K562 (cell line): ENCODE data around the gene TEX264. TPM values are rescaled to one million over a fixed set of nuclear protein-coding genes. Genes with fewer than 3 reads are reported as not detected.

ENCODE experiments used
- ADNP ChIP-seq: fragments of 200-800 bp; sonication (Bioruptor generic); IDR thresholded peaks from 2 replicates; pipeline ENCODE4 v1.6.1; 2016; ENCODE audit warnings: missing genetic modification characterization, missing compliant biosample characterization
- CBX8 ChIP-seq: fragments of 200-600 bp; sonication (generic); IDR thresholded peaks from 2 replicates; pipeline ENCODE4 v1.6.1; 2012; ENCODE audit warnings: borderline replicate concordance, mixed run types, low read depth, mild to moderate bottlenecking, moderate library complexity, mixed read lengths, low read length, control low read depth, inconsistent platforms; ENCODE audit not compliant: poor library complexity, severe bottlenecking; ENCODE audit errors: extremely low read depth
- CCNT2 ChIP-seq: IDR thresholded peaks from 2 replicates; pipeline ENCODE4 v1.6.1; 2011; ENCODE audit warnings: borderline replicate concordance, low read depth, mild to moderate bottlenecking, moderate library complexity, mixed read lengths, low read length; ENCODE audit not compliant: insufficient read length; ENCODE audit errors: extremely low read depth
- FOXJ2 ChIP-seq: fragments of 200-800 bp; sonication (Bioruptor generic); IDR thresholded peaks from 2 replicates; pipeline ENCODE4 v1.6.1; 2016; ENCODE audit warnings: missing genetic modification characterization, missing compliant biosample characterization
- GABPA ChIP-seq: fragments of 200-800 bp; sonication (Bioruptor generic); conservative IDR thresholded peaks from 2 replicates; pipeline ENCODE4 v1.6.1; 2016; ENCODE audit warnings: low read depth, missing genetic modification characterization, missing compliant biosample characterization
- KDM4B ChIP-seq, 2 experiments: fragments of 450-650 bp in 1 of 2; sonication (generic) in 1 of 2; IDR thresholded peaks; 2 replicates each; pipeline ENCODE4 v1.6.1; 2016 to 2017; ENCODE audit warnings: borderline replicate concordance in 2 of 2, antibody characterized with exemption in 1 of 2, low read depth in 1 of 2, mild to moderate bottlenecking in 1 of 2
- NFYB ChIP-seq: IDR thresholded peaks from 2 replicates; pipeline ENCODE4 v1.6.1; 2011; ENCODE audit warnings: mild to moderate bottlenecking, moderate library complexity; ENCODE audit not compliant: insufficient read length; ENCODE audit errors: extremely low read depth
- OTX1 ChIP-seq: fragments of 450-650 bp; formaldehyde crosslinking; IDR thresholded peaks from 2 replicates; pipeline ENCODE4 v1.4.0; 2022; ENCODE audit warnings: mild to moderate bottlenecking
- PBX2 ChIP-seq, 2 experiments: IDR thresholded peaks in 1 of 2; conservative IDR thresholded peaks in 1 of 2; 2 replicates each; pipeline ENCODE4 v1.6.1; 2016; ENCODE audit warnings: low read depth in 2 of 2, mild to moderate bottlenecking in 1 of 2, missing compliant biosample characterization in 1 of 2, missing genetic modification characterization in 1 of 2, moderate library complexity in 1 of 2
- POLR2B ChIP-seq: fragments of 450-650 bp; IDR thresholded peaks from 2 replicates; pipeline ENCODE4 v1.6.1; 2018; ENCODE audit warnings: low read depth; ENCODE audit not compliant: partially characterized antibody
- PTRF ChIP-seq: fragments of 450-650 bp; IDR thresholded peaks from 2 replicates; pipeline ENCODE4 v1.6.1; 2016; ENCODE audit warnings: mild to moderate bottlenecking, missing genetic modification characterization, missing compliant biosample characterization
- SUPT5H ChIP-seq: fragments of 450-650 bp; IDR thresholded peaks from 2 replicates; pipeline ENCODE4 v1.6.1; 2016
- ZBTB17 ChIP-seq: fragments of 450-650 bp; formaldehyde crosslinking; IDR thresholded peaks from 2 replicates; pipeline ENCODE4 v1.4.0; 2020; ENCODE audit warnings: mild to moderate bottlenecking
- ZC3H4 ChIP-seq: sonication (generic); formaldehyde crosslinking; IDR thresholded peaks from 2 replicates; pipeline ENCODE4 v1.9.0; 2021; ENCODE audit warnings: missing genetic modification reagents, borderline replicate concordance
- ZNF12 ChIP-seq: sonication (generic); formaldehyde crosslinking; IDR thresholded peaks from 2 replicates; pipeline ENCODE4 v1.4.0; 2020; ENCODE audit warnings: mild to moderate bottlenecking, missing genetic modification reagents
- ZNF197 ChIP-seq: fragments of 200-800 bp; sonication (Bioruptor generic); IDR thresholded peaks from 2 replicates; pipeline ENCODE4 v1.6.1; 2016; ENCODE audit warnings: low read depth, missing genetic modification characterization, missing compliant biosample characterization
- ZNF263 ChIP-seq: sonication (generic); formaldehyde crosslinking; IDR thresholded peaks from 2 replicates; pipeline ENCODE4 v1.8.0; 2022; ENCODE audit warnings: mild to moderate bottlenecking, missing genetic modification reagents, borderline replicate concordance
- ZNF41 ChIP-seq: fragments of 250-450 bp; sonication (Bioruptor Pico); conservative IDR thresholded peaks from 2 replicates; pipeline ENCODE4 v1.4.0; 2020; ENCODE audit warnings: mild to moderate bottlenecking
- ZNF518B ChIP-seq: fragments of 250-450 bp; sonication (Bioruptor Pico); IDR thresholded peaks from 2 replicates; pipeline ENCODE4 v1.5.0; 2021; ENCODE audit warnings: mild to moderate bottlenecking, moderate library complexity
- ZNF655 ChIP-seq: fragments of 250-450 bp; sonication (Bioruptor Pico); IDR thresholded peaks from 2 replicates; pipeline ENCODE4 v1.5.0; 2021
- polyA plus RNA-seq, 8 experiments: library from polyadenylated mRNA; depleted of rRNA in 4 of 8; stranded (reverse) in 5 of 8; unstranded in 3 of 8; fragments of >200 nt; fragmentation: Nextera tagmentation in 2 of 8; fragmentation: Illumina TruSeq in 1 of 8; extraction: Ambion mirVana in 2 of 8; extraction: Trizol in 1 of 8; gene quantifications; 2 replicates each; pipeline versions ENCODE4 v1.2.1 to v1.2.3, GENCODE V29; 2011 to 2014; ENCODE audit warnings: inconsistent platforms in 1 of 8, missing spikeins in 1 of 8
- total RNA-seq, 7 experiments: library from RNA; depleted of rRNA in 6 of 7; stranded (reverse); fragments of >200 nt in 6 of 7; fragmentation: Illumina TruSeq in 2 of 7; extraction: Trizol in 2 of 7; gene quantifications; 2 replicates each; pipeline versions ENCODE4 v1.2.1 to v1.2.3, GENCODE V29; 2011 to 2021; ENCODE audit warnings: low replicate concordance in 1 of 7

The TEX264 gene
- total and polyA plus RNA-seq, 9 of the 15 experiments (the other 6 are each of a cell fraction or from before 2014, with no cell fraction given) = 4.1 to 47.0 (median 31.0) TPM

- no peak for TF ChIP-seq CBX8
- TF ChIP-seq KDM4B (IDR thresholded peaks at IDR 0.05; ENCODE audit: borderline replicate concordance in 2 of 2, low read depth in 1 of 2) = no peak
- no peak for TF ChIP-seq OTX1
- TF ChIP-seq FOXJ2 (tag) = no peak
- no peak for TF ChIP-seq NFYB
- TF ChIP-seq GABPA (tag) = no peak
- TF ChIP-seq PBX2 (CRISPR knock-in tag; IDR thresholded peaks at IDR 0.05; ENCODE audit: low read depth) = no peak
- no peak for TF ChIP-seq PBX2 (tag; conservative IDR thresholded peaks at IDR 0.05; ENCODE audit: low read depth)
- no peak for TF ChIP-seq POLR2B
- no peak for TF ChIP-seq ZNF263
- TF ChIP-seq ZNF12 (CRISPR knock-in tag) = no peak
- TF ChIP-seq ZBTB17 (CRISPR knock-in tag) = no peak
- TF ChIP-seq ZNF41 (CRISPR knock-in tag) = no peak
- TF ChIP-seq ADNP (tag) = no peak
- no peak for TF ChIP-seq ZNF197
- TF ChIP-seq PTRF (tag) = no peak
- TF ChIP-seq ZC3H4 = no peak
- no peak for TF ChIP-seq ZNF518B (CRISPR knock-in tag)
- no peak for TF ChIP-seq SUPT5H
- no peak for TF ChIP-seq CCNT2
- no peak for TF ChIP-seq ZNF655
These were observed 14.1 kb downstream of the TEX264 start (continued) for GRCh38 chr3:51684971-51685751.
